AG09319 (cell line): ENCODE measurements around the gene GPATCH1.
"Not testable (repeated sequence)": the region's sequence is repeated elsewhere in the genome, so short reads cannot be mapped to it uniquely, and the experiment has no call there.

Experiments used
- DNase-seq: peaks from one replicate; pipeline ENCODE4 v3.0.0-alpha.2; 2010; ENCODE audit warnings: low read depth; ENCODE audit errors: extremely low read depth
- CTCF ChIP-seq: IDR thresholded peaks from 2 replicates; pipeline ENCODE4 v1.5.1; 2011; ENCODE audit warnings: low read depth, mild to moderate bottlenecking, inconsistent platforms, low read length, moderate library complexity

The GPATCH1 gene

GRCh38 chr19:33156334-33156733, 75.4 kb downstream of the GPATCH1 start:
- DNase-seq = no peak
- TF ChIP-seq CTCF = no peak

GRCh38 chr19:33157906-33158305, 76.9 kb downstream of the GPATCH1 start:
- no peak for TF ChIP-seq CTCF
- DNase-seq = no peak

- no peak for TF ChIP-seq CTCF
- no peak for DNase-seq
Observed at GRCh38 chr19:33158365-33158764, 77.4 kb downstream of the GPATCH1 start.

GRCh38 chr19:33159149-33159548, 78.2 kb downstream of the GPATCH1 start:
- no peak for TF ChIP-seq CTCF
- DNase-seq = no peak

- no peak for TF ChIP-seq CTCF
- DNase-seq = no peak
Observed at GRCh38 chr19:33159893-33160292, 78.9 kb downstream of the GPATCH1 start.

GRCh38 chr19:33161201-33161600, 80.2 kb downstream of the GPATCH1 start:
- DNase-seq = no peak
- TF ChIP-seq CTCF = no peak

GRCh38 chr19:33163481-33163880, 82.5 kb downstream of the GPATCH1 start:
- no peak for DNase-seq
- no peak for TF ChIP-seq CTCF

- DNase-seq = not testable (repeated sequence)
Observed at GRCh38 chr19:33166037-33166436, 85.1 kb downstream of the GPATCH1 start.
